ENCODE measurements around the gene VPS37C.
"Not testable (repeated sequence)": the region's sequence is repeated elsewhere in the genome, so short reads cannot be mapped to it uniquely, and the experiment has no call there.

Gene VPS37C

DNA sequence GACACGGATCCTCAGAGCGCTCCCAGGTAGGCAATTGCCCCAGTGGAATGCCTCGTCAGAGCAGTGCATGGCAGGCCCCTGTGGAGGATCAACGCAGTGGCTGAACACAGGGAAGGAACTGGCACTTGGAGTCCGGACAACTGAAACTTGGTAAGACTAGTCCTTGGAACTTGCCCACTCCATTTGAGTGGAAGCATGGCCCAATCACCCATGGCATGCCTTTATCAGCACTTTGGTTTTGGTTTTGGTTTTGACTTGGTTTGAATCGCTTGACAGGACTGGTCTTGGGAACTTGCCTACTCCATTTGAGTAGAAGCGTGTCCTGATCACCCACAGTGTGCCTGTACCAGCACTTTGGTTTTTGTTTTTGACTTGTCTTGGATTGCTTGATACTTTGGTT, 67.1 kb downstream of the VPS37C start:
- not testable (repeated sequence) for H3K4me3 ChIP-seq (ENCODE audit: low read length in 2 of 2); H3K27ac ChIP-seq (ENCODE audit: low read length); H3K4me1 ChIP-seq (ENCODE audit: control insufficient read depth, insufficient read depth, low read length); H3K27me3 ChIP-seq (ENCODE audit: control insufficient read depth in 1 of 2, insufficient read depth in 2 of 2, low read length in 2 of 2); H3K36me3 ChIP-seq (ENCODE audit: control insufficient read depth in 2 of 2, insufficient read depth in 2 of 2, low read length in 2 of 2); H3K9me3 ChIP-seq (ENCODE audit: control insufficient read depth in 2 of 2, low read length in 2 of 2); H3K9ac ChIP-seq (ENCODE audit: low read length in 2 of 2)

DNA sequence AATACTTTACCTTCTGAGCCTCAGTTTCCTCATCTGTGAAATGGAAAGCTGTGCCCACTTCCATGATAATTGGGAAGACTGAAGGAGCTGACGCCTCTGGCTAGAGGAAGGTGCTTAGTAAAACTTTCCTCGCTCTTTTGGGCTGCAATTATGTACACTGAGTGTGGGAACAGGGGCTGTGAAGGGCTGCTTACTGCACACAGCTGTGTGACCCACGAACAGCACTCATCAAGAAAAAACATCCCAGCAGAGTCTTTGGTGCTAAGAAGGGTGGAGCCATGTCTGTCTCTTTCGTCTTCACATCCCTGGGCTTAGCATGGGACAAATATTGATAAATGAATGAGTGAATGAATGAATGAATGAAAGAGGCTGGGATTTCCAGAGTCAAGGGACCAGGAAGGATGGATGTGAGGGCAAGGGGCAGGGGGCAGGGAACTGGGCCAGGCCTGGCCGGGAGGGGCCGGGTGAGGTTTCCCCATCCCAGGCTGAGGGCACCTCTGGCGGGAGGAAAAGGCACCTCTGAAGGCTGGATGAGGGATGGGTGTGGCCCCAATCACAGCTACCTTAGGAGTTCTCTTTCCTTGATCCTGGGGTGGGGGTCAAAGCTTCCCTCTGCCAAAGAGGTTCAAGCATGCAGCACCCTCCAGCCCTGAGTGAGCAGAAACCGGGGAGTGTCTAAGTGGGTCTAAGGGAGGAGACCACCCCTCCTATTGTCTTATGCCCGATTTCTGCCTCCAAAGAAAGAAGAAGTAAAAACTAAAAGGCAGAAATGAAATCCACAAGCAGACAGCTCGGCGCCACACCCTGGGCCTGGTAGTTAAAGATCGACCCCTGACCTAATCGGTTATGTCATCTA, 68.1 kb downstream of the VPS37C start:
- H3K27ac ChIP-seq (ENCODE audit: low read length), result no peak overlapping the region
- H3K4me3 ChIP-seq (ENCODE audit: low read length in 2 of 2), result no peak overlapping the region
- H3K36me3 ChIP-seq (ENCODE audit: control insufficient read depth in 2 of 2, insufficient read depth in 2 of 2, low read length in 2 of 2), result no peaks in the 10 kb centered on the region
- no peak overlapping the region for H3K9ac ChIP-seq (ENCODE audit: low read length in 2 of 2)
- no peaks in the 10 kb centered on the region for H3K27me3 ChIP-seq (ENCODE audit: control insufficient read depth in 1 of 2, insufficient read depth in 2 of 2, low read length in 2 of 2)
- no peaks in the 10 kb centered on the region for H3K4me1 ChIP-seq (ENCODE audit: control insufficient read depth, insufficient read depth, low read length)
- no peaks in the 10 kb centered on the region for H3K9me3 ChIP-seq (ENCODE audit: control insufficient read depth in 2 of 2, low read length in 2 of 2)

DNA sequence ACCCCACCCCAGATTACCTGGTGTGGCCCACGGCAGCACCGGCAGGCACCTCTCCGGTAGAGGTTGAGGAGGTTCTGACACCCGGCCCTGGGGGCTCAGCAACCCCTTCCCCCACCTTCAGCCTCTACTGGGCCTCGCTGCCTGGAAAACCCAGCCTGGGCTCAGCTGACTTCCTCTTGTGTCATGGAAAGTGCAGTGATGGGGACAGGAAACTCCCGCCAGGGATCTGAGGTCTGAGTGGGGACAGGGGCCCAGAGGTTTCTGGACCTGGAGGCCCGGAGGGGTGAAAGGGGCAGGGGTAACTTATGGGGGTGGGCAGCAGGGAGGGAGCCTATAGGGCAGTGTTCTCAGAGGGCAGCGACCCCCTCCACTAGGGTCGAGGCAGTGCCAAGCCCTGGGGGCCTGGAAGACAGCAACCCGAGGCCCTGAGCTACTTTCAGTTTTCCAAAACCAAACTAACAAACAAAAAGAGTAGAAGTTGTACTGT, 68.9 kb downstream of the VPS37C start:
- Histone ChIP-seq H3K9me3 (ENCODE audit: control insufficient read depth in 2 of 2, low read length in 2 of 2) (no peaks in the 10 kb centered on the region), H3K27me3 (ENCODE audit: control insufficient read depth in 1 of 2, insufficient read depth in 2 of 2, low read length in 2 of 2) (no peaks in the 10 kb centered on the region), H3K9ac (ENCODE audit: low read length in 2 of 2) (no peak overlapping the region), H3K4me3 (ENCODE audit: low read length in 2 of 2) (no peak overlapping the region), H3K4me1 (ENCODE audit: control insufficient read depth, insufficient read depth, low read length) (no peaks in the 10 kb centered on the region), H3K27ac (ENCODE audit: low read length) (no peak overlapping the region), H3K36me3 (ENCODE audit: control insufficient read depth in 2 of 2, insufficient read depth in 2 of 2, low read length in 2 of 2) (no peaks in the 10 kb centered on the region)

DNA sequence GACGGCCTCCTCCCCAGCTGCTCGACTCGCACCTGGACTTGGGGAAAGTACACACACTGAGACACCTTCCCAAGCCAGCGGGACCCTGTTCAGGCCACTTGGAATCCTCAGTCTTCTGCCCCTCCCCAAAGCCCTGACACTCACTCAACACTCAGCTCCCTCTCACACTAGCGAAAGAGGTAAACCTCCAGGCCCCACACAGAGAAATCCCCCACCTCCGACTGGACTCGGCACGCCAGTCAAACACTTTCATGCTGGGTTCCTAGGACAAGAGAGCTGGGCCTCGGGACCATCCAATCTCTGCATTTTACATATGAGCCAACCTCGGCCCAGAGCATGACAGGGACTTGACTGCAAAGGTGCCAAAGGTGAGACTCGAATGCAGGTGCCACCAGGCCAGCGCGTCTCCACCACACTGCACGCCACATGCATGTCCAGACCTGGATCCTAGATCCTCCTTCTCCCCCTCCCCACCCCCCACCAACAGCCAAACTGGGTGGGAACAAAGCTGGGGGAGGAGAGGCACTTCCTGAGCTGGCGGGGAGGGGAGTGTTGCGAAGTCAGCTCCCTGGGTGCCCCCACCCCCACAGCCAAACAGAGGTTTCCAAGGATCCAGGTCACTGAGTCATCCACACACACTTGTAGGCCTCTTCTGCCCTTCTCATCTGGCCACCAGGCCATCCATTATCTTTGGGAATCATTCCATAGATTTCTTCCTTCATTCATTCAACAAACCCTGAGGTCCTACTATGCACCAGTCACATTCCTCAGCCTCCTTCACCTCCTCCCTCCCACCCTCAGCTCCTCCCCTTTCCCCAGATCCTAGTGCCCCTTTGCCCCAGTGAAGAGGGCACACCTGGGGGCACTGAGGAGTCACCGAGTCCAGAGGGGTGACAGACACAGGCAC, 69.6 kb downstream of the VPS37C start:
- H3K4me1 ChIP-seq (ENCODE audit: control insufficient read depth, insufficient read depth, low read length), result no peaks in the 10 kb centered on the region
- H3K27ac ChIP-seq (ENCODE audit: low read length), result no peak overlapping the region
- H3K9me3 ChIP-seq (ENCODE audit: control insufficient read depth in 2 of 2, low read length in 2 of 2), result no peaks in the 10 kb centered on the region
- H3K9ac ChIP-seq (ENCODE audit: low read length in 2 of 2), result no peak overlapping the region
- H3K4me3 ChIP-seq (ENCODE audit: low read length in 2 of 2), result no peak overlapping the region
- H3K27me3 ChIP-seq (ENCODE audit: control insufficient read depth in 1 of 2, insufficient read depth in 2 of 2, low read length in 2 of 2), result no peaks in the 10 kb centered on the region
- no peaks in the 10 kb centered on the region for H3K36me3 ChIP-seq (ENCODE audit: control insufficient read depth in 2 of 2, insufficient read depth in 2 of 2, low read length in 2 of 2)

DNA sequence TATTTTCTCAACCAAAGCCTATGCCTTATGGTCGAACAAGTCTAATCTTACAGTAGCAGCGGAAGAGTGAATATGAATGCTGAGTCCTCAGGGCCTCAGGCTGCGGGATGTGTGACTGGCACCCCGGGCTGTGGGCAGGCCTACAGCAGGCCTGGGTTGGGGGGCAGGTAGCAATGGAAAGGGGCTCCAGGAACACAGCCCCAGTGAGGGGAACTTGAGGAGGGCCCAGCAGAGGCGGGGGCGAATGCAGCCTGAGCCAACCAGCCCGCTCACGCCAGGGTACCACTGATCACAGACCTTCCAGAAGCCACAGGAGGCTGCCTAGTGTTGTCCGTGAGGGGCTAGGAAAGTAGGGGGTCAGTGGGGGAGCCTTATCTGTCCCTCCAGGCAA, 70.2 kb downstream of the VPS37C start:
- H3K9ac ChIP-seq (ENCODE audit: low read length in 2 of 2), result no peak overlapping the region
- H3K4me1 ChIP-seq (ENCODE audit: control insufficient read depth, insufficient read depth, low read length), result no peaks in the 10 kb centered on the region
- no peak overlapping the region for H3K4me3 ChIP-seq (ENCODE audit: low read length in 2 of 2)
- H3K9me3 ChIP-seq (ENCODE audit: control insufficient read depth in 2 of 2, low read length in 2 of 2), result no peaks in the 10 kb centered on the region
- H3K36me3 ChIP-seq (ENCODE audit: control insufficient read depth in 2 of 2, insufficient read depth in 2 of 2, low read length in 2 of 2), result no peaks in the 10 kb centered on the region
- H3K27me3 ChIP-seq (ENCODE audit: control insufficient read depth in 1 of 2, insufficient read depth in 2 of 2, low read length in 2 of 2), result no peaks in the 10 kb centered on the region
- no peak overlapping the region for H3K27ac ChIP-seq (ENCODE audit: low read length)

DNA sequence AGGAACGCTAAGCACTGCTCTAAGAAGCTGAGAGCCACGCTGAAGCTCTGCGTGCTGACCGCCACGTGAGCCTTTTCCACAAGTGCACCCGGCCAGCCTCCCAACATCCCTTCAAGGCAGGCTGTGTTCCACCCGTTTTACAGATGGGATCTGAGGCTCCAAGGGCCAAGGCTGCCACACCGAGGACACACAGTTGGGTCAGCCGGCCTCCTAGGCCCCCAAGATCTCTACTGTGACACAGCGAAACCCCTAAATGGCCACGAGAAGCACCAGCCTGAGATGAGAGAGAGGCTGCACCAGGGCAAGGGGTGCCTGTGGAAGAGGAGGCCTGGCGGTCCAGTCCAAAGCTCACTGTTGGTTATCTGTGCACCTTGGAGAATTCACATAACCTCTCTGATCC, 70.7 kb downstream of the VPS37C start:
- H3K27ac ChIP-seq (ENCODE audit: low read length), result no peak overlapping the region
- H3K4me3 ChIP-seq (ENCODE audit: low read length in 2 of 2), result no peak overlapping the region

DNA sequence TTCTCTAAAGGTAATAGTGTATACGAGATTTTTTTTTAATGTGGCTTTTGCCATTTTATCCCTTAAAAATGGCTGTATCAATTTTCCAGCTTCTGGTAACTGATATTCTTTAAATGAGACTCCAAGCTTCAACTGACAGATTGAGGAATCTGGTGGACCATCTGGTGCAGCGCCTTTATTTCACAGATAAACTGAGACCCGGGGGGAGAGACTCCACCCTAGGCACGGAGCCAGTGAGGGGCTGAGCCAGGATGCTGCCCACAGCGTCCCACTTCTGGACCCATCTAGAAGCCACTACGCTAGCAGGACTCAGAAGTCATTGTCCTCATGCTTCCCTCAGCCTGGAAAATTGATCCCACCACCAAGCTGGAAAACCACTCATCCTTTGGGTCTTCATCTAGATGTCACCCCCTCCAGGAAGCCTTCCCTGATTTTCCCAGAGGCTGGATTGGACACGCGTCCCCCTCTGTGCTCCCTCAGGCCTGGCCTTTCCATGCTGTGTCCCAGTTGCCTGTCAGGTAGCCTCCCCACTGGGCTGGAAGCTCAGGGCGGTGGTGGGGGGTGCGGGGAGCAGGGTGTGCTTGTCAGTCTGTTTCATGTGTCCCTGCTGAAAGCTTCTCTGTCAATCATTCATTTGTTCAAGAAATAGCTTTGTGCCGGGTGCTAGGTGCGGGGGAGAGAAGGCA, 71.3 kb downstream of the VPS37C start:
- H3K4me1 ChIP-seq (ENCODE audit: control insufficient read depth, insufficient read depth, low read length), result no peaks in the 10 kb centered on the region
- no peaks in the 10 kb centered on the region for H3K27me3 ChIP-seq (ENCODE audit: control insufficient read depth in 1 of 2, insufficient read depth in 2 of 2, low read length in 2 of 2)
- no peak overlapping the region for H3K27ac ChIP-seq (ENCODE audit: low read length)
- H3K36me3 ChIP-seq (ENCODE audit: control insufficient read depth in 2 of 2, insufficient read depth in 2 of 2, low read length in 2 of 2), result no peaks in the 10 kb centered on the region
- no peaks in the 10 kb centered on the region for H3K9me3 ChIP-seq (ENCODE audit: control insufficient read depth in 2 of 2, low read length in 2 of 2)
- H3K4me3 ChIP-seq (ENCODE audit: low read length in 2 of 2), result no peak overlapping the region
- no peak overlapping the region for H3K9ac ChIP-seq (ENCODE audit: low read length in 2 of 2)

More for the DNA sequence above, 70.7 kb downstream of the VPS37C start:
- H3K27me3 ChIP-seq (ENCODE audit: control insufficient read depth in 1 of 2, insufficient read depth in 2 of 2, low read length in 2 of 2), result no peaks in the 10 kb centered on the region
- no peaks in the 10 kb centered on the region for H3K9me3 ChIP-seq (ENCODE audit: control insufficient read depth in 2 of 2, low read length in 2 of 2)
- H3K36me3 ChIP-seq (ENCODE audit: control insufficient read depth in 2 of 2, insufficient read depth in 2 of 2, low read length in 2 of 2), result no peaks in the 10 kb centered on the region
- no peak overlapping the region for H3K9ac ChIP-seq (ENCODE audit: low read length in 2 of 2)
- H3K4me1 ChIP-seq (ENCODE audit: control insufficient read depth, insufficient read depth, low read length), result no peaks in the 10 kb centered on the region

DNA sequence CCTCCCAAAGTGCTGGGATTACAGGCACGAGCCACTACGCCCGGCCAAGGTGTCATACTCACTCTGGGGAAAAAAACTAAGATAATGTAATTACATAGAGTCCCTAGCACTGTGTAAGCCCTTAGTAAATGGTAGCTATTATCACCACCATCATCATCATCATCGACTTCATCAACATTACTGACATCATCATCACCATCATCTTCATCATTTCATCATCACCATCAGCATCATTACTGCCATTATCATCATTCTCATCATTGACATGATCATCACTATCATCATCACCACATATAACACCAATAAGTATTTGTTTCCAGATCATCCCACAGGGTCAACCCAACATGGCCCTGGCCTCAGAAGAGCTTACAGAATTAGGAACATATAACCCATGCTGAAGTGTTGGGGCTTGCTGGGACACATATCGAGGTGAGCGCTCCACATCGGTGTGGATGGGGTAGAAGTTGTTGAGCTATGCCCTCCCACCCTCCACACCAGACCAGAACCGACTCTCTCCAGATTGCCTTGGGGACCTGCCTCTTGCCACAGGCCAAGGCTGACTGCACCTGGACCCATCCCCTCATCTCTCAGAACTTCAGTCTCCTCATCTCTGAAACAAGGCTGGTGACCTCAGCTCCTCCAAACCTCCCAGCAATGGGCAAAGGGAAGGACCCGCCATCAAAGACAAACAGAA, 73.7 kb downstream of the VPS37C start:
- Histone ChIP-seq H3K4me1 (ENCODE audit: control insufficient read depth, insufficient read depth, low read length) (no peaks in the 10 kb centered on the region), H3K36me3 (ENCODE audit: control insufficient read depth in 2 of 2, insufficient read depth in 2 of 2, low read length in 2 of 2) (no peaks in the 10 kb centered on the region), H3K9me3 (ENCODE audit: control insufficient read depth in 2 of 2, low read length in 2 of 2) (no peaks in the 10 kb centered on the region), H3K27ac (ENCODE audit: low read length) (no peak overlapping the region), H3K4me3 (ENCODE audit: low read length in 2 of 2) (no peak overlapping the region), H3K9ac (ENCODE audit: low read length in 2 of 2) (no peak overlapping the region), H3K27me3 (ENCODE audit: control insufficient read depth in 1 of 2, insufficient read depth in 2 of 2, low read length in 2 of 2) (no peaks in the 10 kb centered on the region)

DNA sequence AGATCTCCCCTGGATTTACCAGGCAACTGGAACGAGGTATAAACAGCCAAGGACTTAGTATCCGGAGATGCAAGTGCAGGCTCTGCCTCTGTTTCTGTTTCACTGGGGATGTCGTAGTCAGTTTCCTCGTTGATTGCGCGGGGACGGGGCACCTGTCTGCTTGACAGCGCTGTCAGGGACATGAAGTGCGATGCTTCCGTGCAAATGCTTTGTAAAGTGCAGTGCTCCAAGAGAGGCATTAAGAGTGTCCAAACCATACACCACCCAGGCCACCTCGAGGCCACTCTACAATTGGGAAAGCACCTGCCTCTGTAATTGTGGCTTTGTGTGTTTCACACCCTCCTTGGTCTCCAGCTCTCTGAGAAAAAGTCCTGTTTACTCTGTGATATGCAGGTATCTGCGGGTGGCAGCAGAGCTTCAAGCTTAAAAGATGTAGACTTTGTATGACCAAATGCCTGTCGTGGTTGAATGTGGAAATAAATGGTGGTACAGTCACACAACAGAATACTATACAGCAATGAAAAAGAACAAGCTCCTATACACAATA, 77.6 kb downstream of the VPS37C start:
- H3K9me3 ChIP-seq (ENCODE audit: control insufficient read depth in 2 of 2, low read length in 2 of 2), result no peaks in the 10 kb centered on the region
- H3K9ac ChIP-seq (ENCODE audit: low read length in 2 of 2), result no peak overlapping the region
- H3K4me1 ChIP-seq (ENCODE audit: control insufficient read depth, insufficient read depth, low read length), result no peaks in the 10 kb centered on the region
- H3K27me3 ChIP-seq (ENCODE audit: control insufficient read depth in 1 of 2, insufficient read depth in 2 of 2, low read length in 2 of 2), result no peaks in the 10 kb centered on the region
- H3K36me3 ChIP-seq (ENCODE audit: control insufficient read depth in 2 of 2, insufficient read depth in 2 of 2, low read length in 2 of 2), result no peaks in the 10 kb centered on the region
- H3K4me3 ChIP-seq (ENCODE audit: low read length in 2 of 2), result no peak overlapping the region
- no peak overlapping the region for H3K27ac ChIP-seq (ENCODE audit: low read length)

Measured in stomach smooth muscle (tissue), 2 donors.